GM19025 (cell line): ENCODE data around the gene BTF3.

Source experiments
- ATAC-seq: cut with Tn5 transposase; IDR thresholded peaks from one replicate; pipeline ENCODE4 v1.9.1; 2021; ENCODE audit warnings: mild to moderate bottlenecking, low read depth, moderate library complexity; ENCODE audit not compliant: unreplicated experiment

Gene BTF3

DNA sequence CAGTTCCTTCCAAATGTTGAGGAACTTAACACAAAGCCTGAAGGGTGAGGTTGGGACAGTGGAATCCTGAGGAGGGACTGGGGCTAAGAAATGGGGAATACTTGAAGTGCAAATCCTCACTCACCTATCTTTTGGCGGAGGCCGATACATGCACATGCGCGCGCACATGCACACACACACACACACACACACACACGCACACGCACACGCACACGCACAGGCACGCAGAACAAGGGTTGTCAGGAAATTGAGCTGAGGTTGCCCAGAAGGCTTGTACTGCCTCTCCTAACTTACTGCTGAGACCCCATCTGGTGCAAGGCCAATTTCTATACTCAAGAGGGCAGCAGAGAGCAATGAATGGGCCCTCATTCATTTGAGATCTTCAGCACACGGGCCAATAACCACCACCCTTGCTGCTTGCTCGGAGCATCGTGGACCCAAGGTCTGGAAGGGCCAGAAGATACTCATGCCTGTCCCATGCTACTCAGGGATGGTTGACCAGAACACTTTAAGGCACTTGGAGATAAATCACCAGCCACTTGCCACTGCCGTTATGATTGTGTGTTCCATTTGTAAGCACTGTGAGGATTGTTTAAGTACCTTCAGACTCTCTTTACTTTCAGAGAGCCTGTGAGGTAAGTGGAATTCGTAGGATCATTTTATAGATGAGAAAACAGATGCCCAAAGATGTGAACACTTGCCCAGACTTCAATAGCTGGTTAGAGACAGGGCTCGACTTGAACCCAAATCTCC, 21.5 kb downstream of the BTF3 start:
- ATAC-seq = peak; percentile 96

DNA sequence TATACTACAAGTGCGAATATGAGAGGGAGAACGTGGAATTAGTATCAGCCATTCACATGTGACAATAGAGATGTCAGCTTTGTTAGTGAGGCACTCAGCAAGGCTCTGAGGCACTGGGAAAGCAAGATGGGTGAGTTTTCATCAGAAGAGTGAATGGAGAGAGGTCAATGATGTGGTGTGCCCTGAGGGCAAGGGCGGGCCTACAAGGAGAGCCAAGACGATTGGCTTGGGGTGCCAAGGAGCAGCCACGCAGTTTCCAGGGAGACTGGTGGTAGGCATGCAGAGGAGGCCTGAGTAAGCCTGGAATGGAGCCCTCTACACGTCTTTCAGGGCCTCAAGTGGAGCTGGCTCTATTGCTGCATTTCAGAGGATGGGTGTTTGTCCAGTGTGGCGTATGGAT, 24.7 kb downstream of the BTF3 start:
- ATAC-seq = no peak

- no peak for ATAC-seq
Observed at GRCh38 chr5:73523861-73524260, 25.6 kb downstream of the BTF3 start.

DNA sequence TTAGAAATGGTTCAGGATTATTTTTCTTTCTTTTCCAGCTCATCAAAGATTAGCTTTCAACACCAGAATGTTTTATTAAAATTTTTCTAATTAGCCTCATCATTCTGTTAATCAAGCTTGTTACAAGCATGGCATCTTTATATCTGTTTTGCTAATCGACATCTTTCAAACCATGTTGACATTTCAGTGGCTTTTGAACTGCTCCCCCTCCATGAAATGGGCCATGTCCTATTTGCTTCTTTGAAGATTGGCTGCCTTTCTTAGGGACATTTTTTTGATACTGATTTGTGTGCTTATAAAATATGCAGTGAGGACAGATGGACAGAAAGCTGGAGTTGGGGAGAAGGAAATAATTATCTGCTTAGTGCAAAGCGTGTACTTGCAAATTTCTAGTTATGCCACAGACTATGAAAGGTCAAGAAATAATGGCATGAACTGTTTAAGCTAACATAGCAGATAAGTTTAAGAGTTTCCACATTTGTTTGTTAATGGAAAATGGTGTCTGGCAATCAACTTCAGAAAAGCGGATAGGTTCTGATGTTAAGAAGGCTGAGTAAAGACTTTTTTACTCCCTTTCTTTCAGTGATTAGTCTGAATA, 27.5 kb downstream of the BTF3 start:
- no peak for ATAC-seq

DNA sequence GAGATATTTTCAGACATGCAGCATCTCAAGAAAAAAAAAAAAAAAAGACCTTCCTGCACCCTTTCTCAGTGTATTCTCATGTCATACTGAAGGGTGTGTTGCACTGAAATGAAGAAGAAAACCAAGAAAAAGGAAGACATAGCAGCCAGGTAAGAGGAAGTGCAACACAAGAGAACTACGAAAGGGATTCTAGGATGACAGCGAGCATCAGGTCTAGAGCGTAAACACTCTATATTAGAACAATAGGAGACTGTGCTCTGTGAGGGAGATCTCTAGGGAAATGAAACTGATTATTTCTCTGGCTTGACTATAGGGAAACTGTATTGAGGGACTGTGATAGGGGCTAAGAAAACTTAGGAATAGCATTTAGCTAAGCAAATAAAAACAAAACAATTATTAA, 30.0 kb downstream of the BTF3 start:
- ATAC-seq = no peak

GRCh38 chr5:73529081-73529480, 30.8 kb downstream of the BTF3 start:
- ATAC-seq = no peak

DNA sequence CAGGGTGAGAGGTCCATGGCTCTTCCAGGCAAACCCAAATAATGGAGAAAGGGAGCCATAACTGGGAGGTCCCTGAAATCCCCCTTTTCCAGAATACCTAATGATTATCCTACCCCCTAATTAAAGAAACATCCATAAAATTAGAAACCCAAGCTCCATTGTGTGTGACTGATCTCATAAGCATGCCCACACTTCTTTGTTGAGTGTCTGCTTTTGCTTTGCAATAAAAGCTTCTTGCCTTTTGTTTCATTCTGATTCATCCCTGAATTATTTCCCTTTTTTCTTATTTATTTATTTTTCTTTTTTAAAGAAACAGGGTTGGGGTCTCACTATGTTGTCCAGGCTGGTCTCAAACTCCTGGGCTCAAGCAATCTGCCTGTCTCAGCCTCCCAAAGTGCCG, 33.1 kb downstream of the BTF3 start:
- ATAC-seq = no peak

DNA sequence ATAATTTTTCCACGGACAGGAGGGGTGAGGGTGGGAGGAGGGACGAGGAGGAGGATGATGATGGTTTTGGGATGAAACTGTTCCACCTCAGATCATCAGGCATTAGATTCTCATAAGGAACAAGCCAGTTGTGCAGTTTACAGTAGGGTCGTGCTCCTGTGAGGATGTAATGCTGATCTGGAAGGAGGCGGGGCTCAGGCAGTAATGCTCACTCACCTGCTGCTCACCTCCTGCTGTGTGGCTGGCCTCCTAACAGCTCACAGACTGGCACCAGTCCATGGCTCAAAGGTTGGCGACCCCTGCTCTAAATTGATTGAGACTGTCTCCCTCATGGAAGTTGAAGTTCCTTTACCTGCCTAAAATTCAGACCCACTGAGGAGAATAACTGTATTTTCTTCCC, 34.0 kb downstream of the BTF3 start:
- ATAC-seq = no peak

GRCh38 chr5:73534011-73534644, 35.9 kb downstream of the BTF3 start:
- no peak for ATAC-seq

DNA sequence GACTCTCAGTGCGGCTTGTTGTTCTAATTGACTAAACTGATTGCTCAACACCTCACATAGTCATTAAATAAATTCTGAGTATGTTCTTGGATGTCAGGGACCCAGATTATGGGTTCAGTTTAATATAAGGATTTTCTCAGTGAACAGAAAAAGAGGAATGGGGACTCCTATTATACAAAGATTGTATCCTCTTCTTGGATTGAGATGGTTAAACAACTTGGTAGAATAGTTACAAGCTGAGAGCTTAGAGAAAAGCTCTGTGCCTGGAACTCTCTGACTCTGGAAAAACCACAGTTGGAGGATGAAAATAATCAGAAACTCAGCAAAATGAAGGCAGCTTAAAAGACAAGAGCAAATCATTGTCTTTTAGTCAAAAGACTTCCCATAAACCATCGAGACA, 36.7 kb downstream of the BTF3 start:
- no peak for ATAC-seq

GRCh38 chr5:73539730-73540129, 41.5 kb downstream of the BTF3 start:
- ATAC-seq = no peak

DNA sequence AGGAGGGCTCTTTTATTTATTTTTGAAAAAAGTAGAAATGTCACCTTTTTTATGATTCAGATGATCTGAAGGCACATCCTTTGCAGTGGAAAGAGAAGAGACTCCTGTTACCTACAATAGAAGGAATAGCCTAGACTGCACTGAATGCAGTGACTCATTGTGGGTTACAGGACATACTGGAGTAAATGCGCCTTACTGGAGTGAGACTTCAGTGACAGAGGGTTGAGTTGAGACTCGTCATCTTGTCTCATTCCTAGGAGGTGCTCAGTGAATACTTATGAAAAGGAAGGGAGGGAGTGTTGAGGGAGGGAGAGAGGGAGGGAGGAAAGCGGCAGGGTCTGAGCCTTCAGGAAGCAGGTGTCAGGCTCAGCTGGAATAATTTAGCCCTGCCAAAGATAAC, 42.0 kb downstream of the BTF3 start:
- no peak for ATAC-seq

GRCh38 chr5:73542020-73542419, 43.8 kb downstream of the BTF3 start:
- ATAC-seq = no peak

- ATAC-seq = no peak
Observed at GRCh38 chr5:73544429-73545402, 46.5 kb downstream of the BTF3 start.

DNA sequence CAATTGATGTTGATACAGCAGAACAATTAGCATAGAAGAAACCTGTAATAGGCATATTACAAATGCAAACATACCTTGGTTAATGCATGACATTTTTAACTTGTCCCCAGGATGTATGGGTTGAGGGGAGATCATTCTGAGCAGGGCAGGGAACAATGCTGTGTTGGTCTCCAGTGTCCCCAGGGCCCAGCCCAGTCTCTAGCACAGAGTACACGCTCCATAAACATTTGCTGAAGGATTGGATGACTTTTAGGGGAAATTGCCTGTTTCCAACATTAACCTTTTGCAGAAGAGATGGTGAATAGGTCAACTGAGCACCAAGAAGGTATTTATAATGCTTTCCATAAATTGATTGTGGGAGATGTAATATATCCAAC, 47.1 kb downstream of the BTF3 start:
- no peak for ATAC-seq

DNA sequence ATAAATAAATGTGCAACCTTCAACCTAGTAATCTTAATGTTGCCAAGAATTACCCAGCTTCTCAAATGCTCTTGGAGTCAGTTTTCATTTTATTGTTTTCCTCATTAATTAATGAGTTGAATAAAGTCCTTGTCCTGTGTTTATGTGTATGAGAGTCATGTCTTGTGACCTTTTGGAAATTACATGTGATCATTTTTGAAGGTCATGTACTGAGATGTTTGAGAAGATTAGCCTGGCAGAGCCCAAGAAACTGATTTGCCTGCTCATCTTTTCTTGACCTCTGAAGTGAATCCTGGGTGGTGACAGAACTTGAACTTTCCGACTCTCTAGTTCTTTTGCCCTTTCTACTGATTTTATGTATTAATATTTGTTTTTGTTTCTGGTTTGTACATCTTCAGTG, 51.8 kb downstream of the BTF3 start:
- ATAC-seq = no peak

- no peak for ATAC-seq
Observed at GRCh38 chr5:73552642-73553041, 54.4 kb downstream of the BTF3 start.
